Cardiac fibroblast (primary cell): Measurements from ENCODE around the gene WDR20.

ENCODE experiments used
- DNase-seq, 2 donors: peaks; one replicate each; pipeline versions ENCODE4 v3.0.0 to v3.0.0-alpha.2; 2010; ENCODE audit warnings: low read depth in 2 of 2
- H3K4me3 ChIP-seq, 2 donors: replicated peaks in 1 of 2; 1 replicate in 1 of 2; 2 replicates in 1 of 2; pipeline ENCODE4 v1.5.1; 2011; ENCODE audit warnings: low read depth in 2 of 2, low read length in 2 of 2, mild to moderate bottlenecking in 2 of 2, moderate library complexity in 1 of 2
- CTCF ChIP-seq: IDR thresholded peaks from one replicate; pipeline ENCODE4 v1.5.1; 2011; ENCODE audit warnings: low read depth, mild to moderate bottlenecking, low read length, inconsistent platforms

Gene WDR20

GRCh38 chr14:102139286-102140026 is at the start of gene WDR20:
TSS of gene WDR20 (plus strand) at chr14:102139897. CDS start at chr14:102139924, 27 bp downstream.
- peak within 1 kb of the TSS; percentile 77 to 100 for H3K4me3 ChIP-seq
- DNase-seq, result peak; percentile 97 to 98
- TF ChIP-seq CTCF, result no peak

DNA sequence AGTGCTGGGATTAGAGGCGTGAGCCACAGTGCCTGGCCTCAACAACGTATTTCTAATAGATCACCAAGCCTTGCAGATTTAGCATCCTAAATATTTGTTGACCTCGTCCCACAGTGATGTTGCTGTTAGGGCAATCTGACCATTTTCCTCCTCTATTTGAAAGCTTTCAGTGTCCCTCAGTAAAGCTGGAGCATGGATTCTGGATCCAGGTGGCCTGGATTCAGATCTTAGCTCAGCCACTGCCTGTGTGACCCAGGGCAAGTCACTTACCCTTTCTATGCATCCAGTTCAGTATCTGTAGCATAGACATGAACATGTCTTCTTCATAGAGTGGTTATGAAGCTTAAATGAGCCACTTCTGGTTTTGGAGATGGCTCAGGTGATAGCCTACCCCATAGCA is 49.0 kb upstream of the WDR20 start:
- H3K4me3 ChIP-seq, result no peak overlapping the region
- TF ChIP-seq CTCF, result no peak
- no peak for DNase-seq

DNA sequence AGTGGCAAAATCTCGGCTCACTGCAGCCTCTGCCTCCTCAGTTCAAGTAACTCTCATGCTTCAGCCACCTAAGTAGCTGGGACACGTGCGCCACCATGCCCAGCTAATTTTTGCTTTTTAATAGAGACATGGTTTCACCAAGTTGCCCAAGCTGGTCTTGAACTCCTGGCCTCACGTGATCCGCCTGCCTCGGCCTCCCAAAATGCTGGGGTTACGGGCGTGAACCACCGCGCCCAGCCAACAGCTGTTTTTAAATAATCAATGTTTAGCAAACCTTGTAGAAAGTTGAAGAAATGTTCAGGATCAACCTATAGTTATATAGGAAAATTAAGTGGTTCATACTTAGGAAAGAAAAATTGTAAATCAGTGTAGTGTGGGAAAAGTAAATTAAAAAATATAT is 46.9 kb upstream of the WDR20 start:
- DNase-seq, result no peak
- H3K4me3 ChIP-seq, result no peak overlapping the region
- TF ChIP-seq CTCF, result no peak

GRCh38 chr14:102094101-102094500 is 45.6 kb upstream of the WDR20 start:
- DNase-seq, result peak in 1 of 2 donors; percentile 38
- no peak overlapping the region for H3K4me3 ChIP-seq
- no peak for TF ChIP-seq CTCF

DNA sequence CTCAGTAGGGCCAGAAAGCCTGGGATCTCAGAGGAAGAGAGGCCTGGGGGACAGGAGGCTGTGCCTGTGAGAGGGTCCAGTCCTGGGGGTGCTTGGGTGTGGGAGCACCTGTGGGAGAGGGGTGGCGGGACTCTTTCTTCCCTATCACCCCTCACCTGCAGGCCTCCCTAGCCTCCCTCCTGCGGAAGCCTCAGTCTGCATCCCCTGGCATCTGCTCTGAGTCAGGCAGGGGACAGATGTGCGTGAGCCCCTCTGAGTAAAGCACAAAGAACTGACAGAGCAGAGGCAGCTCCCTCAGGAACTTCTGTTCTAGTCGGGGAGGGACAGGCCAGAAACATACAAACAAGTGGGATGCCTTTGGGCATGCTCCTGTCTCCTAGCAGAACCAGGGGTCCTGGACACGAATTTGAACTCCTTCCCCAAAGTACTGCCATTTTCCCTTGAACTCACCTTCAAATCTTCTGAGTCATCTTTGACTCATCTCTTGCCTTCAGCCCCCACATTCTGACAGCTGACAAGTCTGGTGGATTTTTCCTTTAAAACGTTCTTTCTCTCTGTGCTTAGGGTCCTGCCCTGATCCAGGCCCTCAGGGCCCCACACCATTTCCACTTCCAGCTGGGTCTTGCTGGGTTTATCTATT is 44.3 kb upstream of the WDR20 start:
- peak in 1 of 2 donors; percentile 39 for DNase-seq
- no peak overlapping the region for H3K4me3 ChIP-seq
- no peak for TF ChIP-seq CTCF

GRCh38 chr14:102095871-102096568 is 43.7 kb upstream of the WDR20 start:
- peak in 1 of 2 donors; percentile 8 for DNase-seq
- H3K4me3 ChIP-seq, result no peak overlapping the region
- TF ChIP-seq CTCF, result peak; percentile 5
